Caco-2 (cell line): ENCODE measurements around the gene PSD4. TPM values are rescaled to one million over a fixed set of nuclear protein-coding genes. Genes with fewer than 3 reads are reported as not detected.

Experiments used
- BruUV-seq: library from RNA; stranded (reverse); fragments of 400-500 nt; replicated peaks from 2 replicates; lab custom pipeline; 2021; lab: Mats Ljungman, UMichigan
- CTCF ChIA-PET: fragments of 300-600 bp; sonication (Branson Sonifier 250); formaldehyde crosslinking; loops from one replicate; lab custom pipeline; 2022; ENCODE audit warnings: antibody characterized with exemption; lab: Charles Lee
- POLR2A ChIA-PET: fragments of 300-600 bp; sonication (Branson Sonifier 250); formaldehyde crosslinking; loops from one replicate; lab custom pipeline; 2022; ENCODE audit warnings: antibody characterized with exemption; lab: Charles Lee
- DNase-seq, 2 experiments: peaks; one replicate each; pipeline versions ENCODE4 v3.0.0 to v3.0.0-alpha.2; 2020 to 2022
- H3K27me3 ChIP-seq: replicated peaks from 2 replicates; pipeline ENCODE4 v1.6.0; 2011; ENCODE audit warnings: low read length; ENCODE audit not compliant: control insufficient read depth, insufficient read depth
- H3K36me3 ChIP-seq: 2 replicates; pipeline ENCODE4 v1.5.1; 2011; ENCODE audit warnings: low read length; ENCODE audit not compliant: control insufficient read depth, insufficient read depth
- H3K4me1 ChIP-seq: fragments of 250-450 bp; sonication (Bioruptor Pico); 2 replicates; pipeline ENCODE4 v1.5.1; 2020; ENCODE audit warnings: mild to moderate bottlenecking
- H3K4me3 ChIP-seq: 2 replicates; pipeline ENCODE4 v1.5.1; 2011; ENCODE audit warnings: low read depth, mild to moderate bottlenecking, control low read depth, low read length
- H3K9me3 ChIP-seq: fragments of 250-450 bp; sonication (Bioruptor Pico); 2 replicates; pipeline ENCODE4 v1.5.1; 2020; ENCODE audit warnings: mild to moderate bottlenecking, moderate library complexity
- H3K27ac Mint-ChIP-seq: one replicate; pipeline ENCODE4 v1.8.0; 2022; ENCODE audit warnings: mixed read lengths; ENCODE audit not compliant: unreplicated experiment
- H3K27me3 Mint-ChIP-seq: one replicate; pipeline ENCODE4 v1.8.0; 2022; ENCODE audit warnings: mixed read lengths; ENCODE audit not compliant: insufficient read depth, unreplicated experiment
- H3K36me3 Mint-ChIP-seq: one replicate; pipeline ENCODE4 v1.8.0; 2022; ENCODE audit warnings: mild to moderate bottlenecking, mixed read lengths; ENCODE audit not compliant: insufficient read depth, unreplicated experiment
- H3K4me1 Mint-ChIP-seq: one replicate; pipeline ENCODE4 v1.8.0; 2022; ENCODE audit warnings: low read depth, mixed read lengths; ENCODE audit not compliant: unreplicated experiment
- H3K4me3 Mint-ChIP-seq: one replicate; pipeline ENCODE4 v1.8.0; 2022; ENCODE audit warnings: mild to moderate bottlenecking, moderate library complexity, mixed read lengths; ENCODE audit not compliant: unreplicated experiment
- H3K9me3 Mint-ChIP-seq: one replicate; pipeline ENCODE4 v1.8.0; 2022; ENCODE audit warnings: mixed read lengths; ENCODE audit not compliant: unreplicated experiment
- intact Hi-C: fragments of 100-400 bp; cut with micrococcal nuclease; formaldehyde crosslinking; loops from one replicate; pipeline ENCODE4 v1.10.0; 2022; ENCODE audit not compliant: unreplicated experiment
- total RNA-seq: library from RNA; stranded (reverse); gene quantifications from 2 replicates; pipeline ENCODE4 v1.2.3, GENCODE V29; 2022
- TF ChIP-seq, protein P1 (sequence below), 2 experiments: fragments of 200-600 bp in 1 of 2; IDR thresholded peaks; 1 replicate in 1 of 2; 2 replicates in 1 of 2; pipeline versions ENCODE4 v1.5.1 to v1.8.0; 2011 to 2022; ENCODE audit warnings: antibody characterized with exemption in 1 of 2, control low read depth in 1 of 2, inconsistent platforms in 1 of 2, low read depth in 1 of 2, low read length in 1 of 2, mild to moderate bottlenecking in 1 of 2, moderate library complexity in 1 of 2; ENCODE audit not compliant: insufficient read depth in 1 of 2, severe bottlenecking in 1 of 2, unreplicated experiment in 1 of 2

PSD4 gene
- total RNA-seq, 1 experiment from 2014 or later: 18.7 TPM

DNA sequence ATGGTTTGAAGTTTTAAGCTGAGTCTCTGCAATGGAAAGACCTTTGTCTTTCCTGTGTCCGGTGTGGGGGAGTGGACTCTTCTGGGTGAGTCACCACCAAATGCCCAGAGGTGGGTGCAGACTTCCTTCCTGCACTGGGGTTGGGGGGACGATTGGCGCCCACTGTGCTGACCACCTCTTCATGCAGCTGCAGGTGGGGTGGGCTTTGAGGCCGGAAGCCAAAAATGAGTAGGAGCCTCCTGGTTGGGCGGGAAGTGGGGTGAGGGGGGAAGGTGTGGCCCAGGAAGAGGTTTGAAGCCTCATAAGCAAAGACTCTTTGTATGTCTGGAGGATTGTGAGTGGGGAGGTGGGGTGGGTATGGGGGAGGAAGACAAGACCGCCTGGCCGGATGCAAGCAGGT, 77.3 kb downstream of the PSD4 start:
- H3K27ac Mint-ChIP-seq: no peak overlapping the region
- no peaks in the 10 kb centered on the region for H3K9me3 ChIP-seq
- no peak overlapping the region for H3K4me3 ChIP-seq
- H3K4me1 Mint-ChIP-seq: peaks cover 7% of the 10 kb centered on the region
- H3K36me3 ChIP-seq: no peaks in the 10 kb centered on the region; the same call in none of the 2 replicates
- H3K4me1 ChIP-seq: 0 out of 2 replicates have a peak, but pooled peaks cover 15% of the 10 kb centered on the region
- TF ChIP-seq, protein P1, sequence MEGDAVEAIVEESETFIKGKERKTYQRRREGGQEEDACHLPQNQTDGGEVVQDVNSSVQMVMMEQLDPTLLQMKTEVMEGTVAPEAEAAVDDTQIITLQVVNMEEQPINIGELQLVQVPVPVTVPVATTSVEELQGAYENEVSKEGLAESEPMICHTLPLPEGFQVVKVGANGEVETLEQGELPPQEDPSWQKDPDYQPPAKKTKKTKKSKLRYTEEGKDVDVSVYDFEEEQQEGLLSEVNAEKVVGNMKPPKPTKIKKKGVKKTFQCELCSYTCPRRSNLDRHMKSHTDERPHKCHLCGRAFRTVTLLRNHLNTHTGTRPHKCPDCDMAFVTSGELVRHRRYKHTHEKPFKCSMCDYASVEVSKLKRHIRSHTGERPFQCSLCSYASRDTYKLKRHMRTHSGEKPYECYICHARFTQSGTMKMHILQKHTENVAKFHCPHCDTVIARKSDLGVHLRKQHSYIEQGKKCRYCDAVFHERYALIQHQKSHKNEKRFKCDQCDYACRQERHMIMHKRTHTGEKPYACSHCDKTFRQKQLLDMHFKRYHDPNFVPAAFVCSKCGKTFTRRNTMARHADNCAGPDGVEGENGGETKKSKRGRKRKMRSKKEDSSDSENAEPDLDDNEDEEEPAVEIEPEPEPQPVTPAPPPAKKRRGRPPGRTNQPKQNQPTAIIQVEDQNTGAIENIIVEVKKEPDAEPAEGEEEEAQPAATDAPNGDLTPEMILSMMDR (IDR thresholded peaks at IDR 0.05; ENCODE audit: insufficient read depth in 1 of 2, low read depth in 1 of 2, low read length in 1 of 2, severe bottlenecking in 1 of 2, unreplicated experiment in 1 of 2): no peak
- peaks cover 13% of the 10 kb centered on the region for H3K36me3 Mint-ChIP-seq
- DNase-seq: no peak
- intact Hi-C loops: no loop called here
- no peaks in the 10 kb centered on the region for H3K27me3 Mint-ChIP-seq
- no peaks in the 10 kb centered on the region for H3K9me3 Mint-ChIP-seq
- no TSS peak for BruUV-seq
- no peaks in the 10 kb centered on the region for H3K27me3 ChIP-seq
- POLR2A ChIA-PET: no interaction called here
- H3K4me3 Mint-ChIP-seq: no peak overlapping the region
- CTCF ChIA-PET: no interaction called here

- DNase-seq: no peak
- CTCF ChIA-PET: interaction anchor here (0.6 kb wide), 1 partner anchor 32 kb away, joined by 3 read pairs; no protein-coding TSS in a partner anchor
These were observed 78.3 kb downstream of the PSD4 start for GRCh38 chr2:113252047-113252590.

GRCh38 chr2:113253453-113253852, 79.7 kb downstream of the PSD4 start:
- Mint-ChIP-seq H3K4me1 (peaks cover 7% of the 10 kb centered on the region), H3K27ac (no peak overlapping the region), H3K36me3 (peaks cover 4% of the 10 kb centered on the region), H3K27me3 (no peaks in the 10 kb centered on the region), H3K4me3 (no peak overlapping the region), H3K9me3 (no peaks in the 10 kb centered on the region)
- no peaks in the 10 kb centered on the region for H3K9me3 ChIP-seq
- ChIA-PET CTCF (no interaction called here), POLR2A (no interaction called here)
- no peak for DNase-seq
- no peaks in the 10 kb centered on the region for H3K27me3 ChIP-seq
- intact Hi-C loops: no loop called here
- H3K4me1 ChIP-seq: 0 out of 2 replicates have a peak, but pooled peaks cover 15% of the 10 kb centered on the region
- TF ChIP-seq, protein P1 (IDR thresholded peaks at IDR 0.05; ENCODE audit: insufficient read depth in 1 of 2, low read depth in 1 of 2, low read length in 1 of 2, severe bottlenecking in 1 of 2, unreplicated experiment in 1 of 2): no peak
- no peak overlapping the region for H3K4me3 ChIP-seq
- no TSS peak for BruUV-seq
- no peaks in the 10 kb centered on the region; the same call in none of the 2 replicates for H3K36me3 ChIP-seq

More at GRCh38 chr2:113252047-113252590, 78.3 kb downstream of the PSD4 start:
- Histone ChIP-seq H3K4me3 (no peak overlapping the region), H3K9me3 (no peaks in the 10 kb centered on the region), H3K27me3 (no peaks in the 10 kb centered on the region), H3K4me1 (0 out of 2 replicates have a peak, but pooled peaks cover 15% of the 10 kb centered on the region), H3K36me3 (no peaks in the 10 kb centered on the region; the same call in none of the 2 replicates)
- Mint-ChIP-seq H3K9me3 (no peaks in the 10 kb centered on the region), H3K4me3 (no peak overlapping the region), H3K36me3 (peaks cover 13% of the 10 kb centered on the region), H3K27ac (no peak overlapping the region), H3K27me3 (no peaks in the 10 kb centered on the region), H3K4me1 (peaks cover 7% of the 10 kb centered on the region)
- no TSS peak for BruUV-seq
- intact Hi-C loops: no loop called here
- POLR2A ChIA-PET: no interaction called here
- TF ChIP-seq, protein P1 (IDR thresholded peaks at IDR 0.05; ENCODE audit: insufficient read depth in 1 of 2, low read depth in 1 of 2, low read length in 1 of 2, severe bottlenecking in 1 of 2, unreplicated experiment in 1 of 2): no peak
